ENCODE measurements around the gene KRTAP9-8.
"Not testable (repeated sequence)": the region's sequence is repeated elsewhere in the genome, so short reads cannot be mapped to it uniquely, and the experiment has no call there.

Gene KRTAP9-8

GRCh38 chr17:41237116-41237515 lies 683 bp upstream of the KRTAP9-8 start:
- H3K9me3 Mint-ChIP-seq, ATAC-seq: not testable (repeated sequence)

GRCh38 chr17:41246995-41247787 lies 9.4 kb downstream of the KRTAP9-8 start:
- H3K27ac Mint-ChIP-seq; ATAC-seq; H3K4me3 Mint-ChIP-seq; H3K4me1 Mint-ChIP-seq; H3K9me3 Mint-ChIP-seq; H3K36me3 Mint-ChIP-seq; DNase-seq (ENCODE audit: low spot score in 2 of 2): not testable (repeated sequence)

More at GRCh38 chr17:41237116-41237515, 683 bp upstream of the KRTAP9-8 start:
- not testable (repeated sequence) for H3K27ac Mint-ChIP-seq; DNase-seq (ENCODE audit: low spot score in 2 of 2); H3K36me3 Mint-ChIP-seq; H3K4me1 Mint-ChIP-seq; H3K4me3 Mint-ChIP-seq

- not testable (repeated sequence) for H3K27ac Mint-ChIP-seq; H3K4me3 Mint-ChIP-seq; H3K36me3 Mint-ChIP-seq; DNase-seq (ENCODE audit: low spot score in 2 of 2); ATAC-seq; H3K9me3 Mint-ChIP-seq; H3K4me1 Mint-ChIP-seq
Observed at GRCh38 chr17:41249637-41250240, 11.9 kb downstream of the KRTAP9-8 start, which contains the start of gene KRTAP9-4. Gene KRTAP9-4 (plus strand): TSS chr17:41249687. CDS start chr17:41249721, 34 bp downstream.

GRCh38 chr17:41251261-41251660 lies 13.5 kb downstream of the KRTAP9-8 start:
- Mint-ChIP-seq H3K4me3 (no peak overlapping the region), H3K4me1 (peaks cover 6% of the 10 kb centered on the region), H3K36me3 (no peaks in the 10 kb centered on the region), H3K27ac (no peak overlapping the region), H3K9me3 (no peaks in the 10 kb centered on the region)
- no peak for ATAC-seq
- DNase-seq (ENCODE audit: low spot score in 2 of 2): no peak

- Mint-ChIP-seq H3K9me3 (no peaks in the 10 kb centered on the region), H3K4me3 (no peak overlapping the region), H3K4me1 (peaks cover 6% of the 10 kb centered on the region), H3K27ac (no peak overlapping the region), H3K36me3 (no peaks in the 10 kb centered on the region)
- DNase-seq (ENCODE audit: low spot score in 2 of 2) (no peak), ATAC-seq (no peak)
Observed at GRCh38 chr17:41254861-41255260, 17.1 kb downstream of the KRTAP9-8 start.

- not testable (repeated sequence) for H3K9me3 Mint-ChIP-seq; DNase-seq (ENCODE audit: low spot score in 2 of 2); H3K27ac Mint-ChIP-seq; H3K36me3 Mint-ChIP-seq; H3K4me3 Mint-ChIP-seq; ATAC-seq; H3K4me1 Mint-ChIP-seq
Observed at GRCh38 chr17:41255381-41256290, 17.8 kb downstream of the KRTAP9-8 start, which contains the start of gene KRTAP9-9. Gene KRTAP9-9 (plus strand): TSS chr17:41255384.

GRCh38 chr17:41256291-41256685 lies 18.5 kb downstream of the KRTAP9-8 start:
- no peak overlapping the region for H3K27ac Mint-ChIP-seq
- DNase-seq (ENCODE audit: low spot score in 2 of 2) (no peak), ATAC-seq (no peak)
- H3K4me3 Mint-ChIP-seq: no peak overlapping the region
- peaks cover 6% of the 10 kb centered on the region for H3K4me1 Mint-ChIP-seq
- H3K36me3 Mint-ChIP-seq: no peaks in the 10 kb centered on the region
- H3K9me3 Mint-ChIP-seq: no peaks in the 10 kb centered on the region

- DNase-seq (ENCODE audit: low spot score in 2 of 2) (no peak), ATAC-seq (no peak)
- Mint-ChIP-seq H3K4me3 (no peak overlapping the region), H3K9me3 (no peaks in the 10 kb centered on the region), H3K36me3 (no peaks in the 10 kb centered on the region), H3K4me1 (peaks cover 11% of the 10 kb centered on the region), H3K27ac (no peak overlapping the region)
Observed at GRCh38 chr17:41258406-41258805, 20.6 kb downstream of the KRTAP9-8 start.

GRCh38 chr17:41263212-41263611 lies 25.4 kb downstream of the KRTAP9-8 start:
- Mint-ChIP-seq H3K4me3 (no peak overlapping the region), H3K4me1 (peaks cover 5% of the 10 kb centered on the region), H3K27ac (no peak overlapping the region), H3K36me3 (no peaks in the 10 kb centered on the region), H3K9me3 (no peaks in the 10 kb centered on the region)
- ATAC-seq (no peak), DNase-seq (ENCODE audit: low spot score in 2 of 2) (no peak)

- Mint-ChIP-seq H3K27ac (no peak overlapping the region), H3K4me1 (peaks cover 5% of the 10 kb centered on the region), H3K9me3 (no peaks in the 10 kb centered on the region), H3K4me3 (no peak overlapping the region), H3K36me3 (no peaks in the 10 kb centered on the region)
- ATAC-seq (no peak), DNase-seq (ENCODE audit: low spot score in 2 of 2) (no peak)
Observed at GRCh38 chr17:41264599-41264998, 26.8 kb downstream of the KRTAP9-8 start.

GRCh38 chr17:41265078-41265477 lies 27.3 kb downstream of the KRTAP9-8 start, which contains the start of gene KRTAP9-6:
Gene KRTAP9-6 (plus strand): TSS chr17:41265378. CDS start chr17:41265378, 0 bp downstream.
- Mint-ChIP-seq H3K36me3 (no peaks in the 10 kb centered on the region), H3K4me1 (peaks cover 5% of the 10 kb centered on the region), H3K4me3 (no peak within 1 kb of the TSS), H3K27ac (no peak within 1 kb of the TSS), H3K9me3 (no peaks in the 10 kb centered on the region)
- no peak for ATAC-seq
- DNase-seq (ENCODE audit: low spot score in 2 of 2): no peak

GRCh38 chr17:41267711-41268110 lies 29.9 kb downstream of the KRTAP9-8 start:
- ATAC-seq (no peak), DNase-seq (ENCODE audit: low spot score in 2 of 2) (no peak)
- H3K4me1 Mint-ChIP-seq: peaks cover 4% of the 10 kb centered on the region
- H3K36me3 Mint-ChIP-seq: no peaks in the 10 kb centered on the region
- no peaks in the 10 kb centered on the region for H3K9me3 Mint-ChIP-seq
- no peak overlapping the region for H3K4me3 Mint-ChIP-seq
- H3K27ac Mint-ChIP-seq: no peak overlapping the region

GRCh38 chr17:41271323-41271722 lies 33.5 kb downstream of the KRTAP9-8 start:
- not testable (repeated sequence) for H3K9me3 Mint-ChIP-seq; H3K4me3 Mint-ChIP-seq; DNase-seq (ENCODE audit: low spot score in 2 of 2); H3K27ac Mint-ChIP-seq; H3K36me3 Mint-ChIP-seq; ATAC-seq; H3K4me1 Mint-ChIP-seq

GRCh38 chr17:41271858-41272257 lies 34.1 kb downstream of the KRTAP9-8 start:
- H3K4me1 Mint-ChIP-seq: peaks cover 9% of the 10 kb centered on the region
- DNase-seq (ENCODE audit: low spot score in 2 of 2): no peak
- no peak for ATAC-seq
- no peak overlapping the region for H3K27ac Mint-ChIP-seq
- no peaks in the 10 kb centered on the region for H3K9me3 Mint-ChIP-seq
- no peak overlapping the region for H3K4me3 Mint-ChIP-seq
- no peaks in the 10 kb centered on the region for H3K36me3 Mint-ChIP-seq

GRCh38 chr17:41275648-41276190 lies 37.9 kb downstream of the KRTAP9-8 start, which contains the start of gene KRTAP9-7:
Gene KRTAP9-7 (plus strand): TSS chr17:41275698. CDS start chr17:41275698, 0 bp downstream.
- H3K4me1 Mint-ChIP-seq; H3K9me3 Mint-ChIP-seq; H3K36me3 Mint-ChIP-seq; H3K27ac Mint-ChIP-seq; ATAC-seq; H3K4me3 Mint-ChIP-seq; DNase-seq (ENCODE audit: low spot score in 2 of 2): not testable (repeated sequence)
